Measurements from ENCODE around the gene PARM1.

- TF ChIP-seq CTCF (IDR thresholded peaks at IDR 0.05) (no peak), POLR2A (IDR thresholded peaks at IDR 0.05) (no peak)
Observed at GRCh38 chr4:74968456-74969164, 35.7 kb downstream of the PARM1 start.
